AG10803 (cell line): ENCODE data around the gene SLC35F3.

Experiments used
- DNase-seq: peaks from one replicate; pipeline ENCODE4 v3.0.0; 2010; ENCODE audit warnings: low read depth
- H3K4me3 ChIP-seq: 2 replicates; pipeline ENCODE4 v1.5.1; 2011; ENCODE audit warnings: mild to moderate bottlenecking, low read length, control low read depth
- TF ChIP-seq, protein P1 (sequence below): conservative IDR thresholded peaks from 2 replicates; pipeline ENCODE4 v1.5.1; 2011; ENCODE audit warnings: mild to moderate bottlenecking, low read length, control low read depth, inconsistent platforms

Gene SLC35F3

DNA sequence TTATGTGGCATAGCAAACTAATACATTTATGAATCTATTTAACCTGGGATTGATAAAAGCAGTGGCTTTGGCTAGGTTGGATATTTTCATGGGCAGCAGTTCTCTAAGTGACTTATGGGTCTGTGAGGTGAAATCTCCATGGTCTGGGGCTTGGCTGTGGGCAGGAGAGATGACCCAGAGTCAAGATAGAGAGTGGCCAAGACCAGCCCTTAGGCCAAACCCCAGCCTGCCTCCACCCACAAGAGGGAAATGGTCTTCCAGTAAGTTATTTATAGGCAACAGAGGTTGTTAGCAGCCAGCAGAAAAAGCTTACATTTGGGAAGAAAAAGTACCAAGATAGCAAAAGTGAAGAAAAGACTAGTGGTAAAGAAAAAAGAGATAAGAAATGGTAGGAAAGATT is 61.4 kb downstream of the SLC35F3 start:
- no peak overlapping the region for H3K4me3 ChIP-seq
- TF ChIP-seq, protein P1, sequence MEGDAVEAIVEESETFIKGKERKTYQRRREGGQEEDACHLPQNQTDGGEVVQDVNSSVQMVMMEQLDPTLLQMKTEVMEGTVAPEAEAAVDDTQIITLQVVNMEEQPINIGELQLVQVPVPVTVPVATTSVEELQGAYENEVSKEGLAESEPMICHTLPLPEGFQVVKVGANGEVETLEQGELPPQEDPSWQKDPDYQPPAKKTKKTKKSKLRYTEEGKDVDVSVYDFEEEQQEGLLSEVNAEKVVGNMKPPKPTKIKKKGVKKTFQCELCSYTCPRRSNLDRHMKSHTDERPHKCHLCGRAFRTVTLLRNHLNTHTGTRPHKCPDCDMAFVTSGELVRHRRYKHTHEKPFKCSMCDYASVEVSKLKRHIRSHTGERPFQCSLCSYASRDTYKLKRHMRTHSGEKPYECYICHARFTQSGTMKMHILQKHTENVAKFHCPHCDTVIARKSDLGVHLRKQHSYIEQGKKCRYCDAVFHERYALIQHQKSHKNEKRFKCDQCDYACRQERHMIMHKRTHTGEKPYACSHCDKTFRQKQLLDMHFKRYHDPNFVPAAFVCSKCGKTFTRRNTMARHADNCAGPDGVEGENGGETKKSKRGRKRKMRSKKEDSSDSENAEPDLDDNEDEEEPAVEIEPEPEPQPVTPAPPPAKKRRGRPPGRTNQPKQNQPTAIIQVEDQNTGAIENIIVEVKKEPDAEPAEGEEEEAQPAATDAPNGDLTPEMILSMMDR: no peak
- DNase-seq: no peak

DNA sequence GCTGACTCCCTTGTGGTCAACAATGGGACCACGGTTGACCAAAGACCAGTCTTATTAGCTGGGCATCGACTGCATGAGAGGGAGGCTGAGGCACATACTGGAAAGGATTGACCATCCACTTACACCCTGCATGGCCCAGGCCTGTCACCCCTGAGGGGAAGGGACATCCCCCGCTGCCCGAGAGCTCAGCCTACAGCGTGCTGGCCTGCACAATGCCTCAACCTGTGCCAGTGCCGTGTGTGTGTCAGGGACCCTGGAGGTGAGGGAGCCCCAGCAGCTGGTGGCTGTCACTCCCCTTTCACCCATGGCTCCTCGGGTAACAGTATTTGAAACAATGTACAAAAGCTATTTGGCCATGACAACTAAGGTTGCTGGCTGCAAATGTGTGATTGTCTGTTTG is 67.3 kb downstream of the SLC35F3 start:
- DNase-seq: no peak
- no peak overlapping the region for H3K4me3 ChIP-seq
- TF ChIP-seq, protein P1: no peak

DNA sequence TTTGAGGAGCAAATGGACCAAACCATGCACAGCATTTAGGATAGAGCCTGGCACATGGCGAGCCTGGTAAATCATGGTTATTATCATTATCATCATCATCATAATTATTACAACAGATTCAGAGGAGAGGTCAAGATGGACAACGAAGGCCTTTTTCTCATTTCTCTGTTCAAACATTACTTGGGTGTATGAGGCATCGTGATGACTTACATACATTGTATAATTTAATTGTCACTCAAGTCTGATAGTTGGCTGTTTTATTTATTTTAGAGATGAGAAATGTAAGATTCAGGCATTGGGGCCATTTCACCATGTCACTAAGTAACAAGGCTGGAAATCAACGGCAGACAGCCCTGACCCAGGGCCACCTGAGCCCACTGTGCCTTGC is 68.1 kb downstream of the SLC35F3 start:
- TF ChIP-seq, protein P1: no peak
- no peak for DNase-seq
- no peak overlapping the region for H3K4me3 ChIP-seq

DNA sequence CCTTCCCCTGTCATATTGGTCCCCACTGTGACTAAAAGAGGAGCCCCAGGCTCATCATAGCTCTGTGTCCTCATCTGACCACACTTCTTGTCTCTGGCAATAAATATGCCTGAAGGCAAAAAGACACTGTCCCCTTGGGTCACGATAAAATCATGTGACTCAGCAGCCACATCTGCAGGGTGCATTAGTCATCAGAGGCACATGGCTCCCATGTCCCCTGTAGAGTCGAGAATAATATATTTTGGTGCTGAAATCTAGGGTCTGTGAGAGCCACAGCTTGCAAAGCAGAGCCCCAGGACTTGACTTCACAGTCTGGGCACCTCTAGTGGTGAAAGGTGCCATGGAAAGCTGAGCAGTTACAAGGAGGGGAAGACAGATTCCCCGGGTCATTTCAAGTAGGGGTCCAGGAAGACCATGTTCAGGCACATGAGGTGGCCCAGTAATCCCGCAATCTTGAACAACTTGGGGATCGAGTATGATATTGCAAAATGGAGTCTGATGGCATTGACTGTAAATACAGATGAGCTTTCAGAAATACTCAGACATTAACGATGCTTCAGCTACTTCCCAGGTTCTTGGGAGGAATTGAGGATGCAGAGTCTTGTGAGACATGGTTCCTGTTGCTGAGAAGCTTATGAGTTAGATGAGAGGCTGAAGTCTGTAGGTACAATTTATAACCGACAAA is 68.6 kb downstream of the SLC35F3 start:
- no peak overlapping the region for H3K4me3 ChIP-seq
- TF ChIP-seq, protein P1: no peak
- DNase-seq: no peak

DNA sequence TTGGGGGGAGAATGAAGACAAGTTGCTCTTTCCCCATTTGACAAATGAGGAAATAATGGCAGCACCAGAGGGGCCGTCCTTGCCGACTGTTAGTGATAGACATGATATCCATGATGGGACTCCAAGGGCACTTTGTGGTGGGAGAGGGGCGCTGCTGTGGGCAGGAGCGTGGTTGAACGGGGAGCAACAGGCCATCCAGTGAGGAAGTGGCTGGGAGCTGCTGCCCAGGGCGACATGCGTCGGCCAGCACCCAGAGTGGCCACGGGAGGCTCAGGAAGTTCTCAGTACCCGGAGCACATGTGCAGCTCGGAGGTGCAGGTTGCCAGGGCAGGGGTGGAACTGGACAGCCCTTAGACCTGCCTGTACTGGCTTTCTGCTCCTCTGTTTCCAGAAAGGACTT is 71.0 kb downstream of the SLC35F3 start:
- TF ChIP-seq, protein P1: no peak
- DNase-seq: no peak
- no peak overlapping the region for H3K4me3 ChIP-seq

DNA sequence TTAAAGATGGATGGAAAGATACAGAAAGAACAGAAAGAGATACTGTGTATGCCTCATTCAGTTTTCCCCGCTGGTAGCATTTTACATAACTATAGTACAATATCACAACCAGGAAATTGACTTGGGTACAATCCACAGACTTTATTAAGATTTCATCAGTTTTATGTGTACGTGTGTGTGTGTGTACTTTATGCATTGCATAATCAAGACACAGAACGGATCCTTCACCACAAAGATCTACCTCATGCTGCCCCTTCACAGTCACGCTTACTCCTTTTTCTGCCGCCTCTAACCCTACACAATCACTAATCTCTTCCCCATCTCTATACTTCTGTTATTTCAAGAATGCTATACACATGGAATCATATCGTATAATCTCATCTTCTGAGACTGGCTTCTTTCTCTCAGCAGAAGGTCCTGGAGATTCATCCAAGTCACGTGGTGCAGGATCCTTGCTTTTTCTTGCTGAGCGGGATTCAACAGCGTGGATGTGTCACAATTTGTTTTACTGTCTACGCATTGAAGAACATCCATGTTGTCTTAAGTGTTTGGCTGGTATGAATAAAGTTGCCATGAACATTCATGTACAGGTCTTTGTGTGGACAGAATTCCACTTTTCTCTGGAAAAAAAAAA is 76.7 kb downstream of the SLC35F3 start:
- no peak for DNase-seq
- H3K4me3 ChIP-seq: no peak overlapping the region
- TF ChIP-seq, protein P1: no peak
